Ovary (tissue), 3 donors: ENCODE results near the gene FAM229A.

Experiments used
- EP300 ChIP-seq: sonication (generic); formaldehyde crosslinking; IDR thresholded peaks from one replicate; pipeline ENCODE4 v1.6.1; 2017; ENCODE audit warnings: antibody characterized with exemption
- POLR2A ChIP-seq: fragments of 450-650 bp; IDR thresholded peaks from one replicate; pipeline ENCODE4 v1.6.1; 2017; ENCODE audit warnings: antibody characterized with exemption, mild to moderate bottlenecking, moderate library complexity
- TF ChIP-seq, protein P1 (sequence below), 3 donors: fragments of 450-650 bp in 2 of 3; fragments of 200-600 bp in 1 of 3; IDR thresholded peaks; one replicate each; pipeline versions ENCODE4 v1.5.1 to v1.8.0; 2016 to 2022; ENCODE audit warnings: antibody characterized with exemption in 3 of 3, mild to moderate bottlenecking in 1 of 3
- donor health status: DM: no; HTN: no; CAD: no.

GRCh38 chr1:32329931-32330466 is 32.3 kb downstream of the FAM229A start:
- TF ChIP-seq POLR2A (no peak), EP300 (no peak)
- TF ChIP-seq, protein P1, sequence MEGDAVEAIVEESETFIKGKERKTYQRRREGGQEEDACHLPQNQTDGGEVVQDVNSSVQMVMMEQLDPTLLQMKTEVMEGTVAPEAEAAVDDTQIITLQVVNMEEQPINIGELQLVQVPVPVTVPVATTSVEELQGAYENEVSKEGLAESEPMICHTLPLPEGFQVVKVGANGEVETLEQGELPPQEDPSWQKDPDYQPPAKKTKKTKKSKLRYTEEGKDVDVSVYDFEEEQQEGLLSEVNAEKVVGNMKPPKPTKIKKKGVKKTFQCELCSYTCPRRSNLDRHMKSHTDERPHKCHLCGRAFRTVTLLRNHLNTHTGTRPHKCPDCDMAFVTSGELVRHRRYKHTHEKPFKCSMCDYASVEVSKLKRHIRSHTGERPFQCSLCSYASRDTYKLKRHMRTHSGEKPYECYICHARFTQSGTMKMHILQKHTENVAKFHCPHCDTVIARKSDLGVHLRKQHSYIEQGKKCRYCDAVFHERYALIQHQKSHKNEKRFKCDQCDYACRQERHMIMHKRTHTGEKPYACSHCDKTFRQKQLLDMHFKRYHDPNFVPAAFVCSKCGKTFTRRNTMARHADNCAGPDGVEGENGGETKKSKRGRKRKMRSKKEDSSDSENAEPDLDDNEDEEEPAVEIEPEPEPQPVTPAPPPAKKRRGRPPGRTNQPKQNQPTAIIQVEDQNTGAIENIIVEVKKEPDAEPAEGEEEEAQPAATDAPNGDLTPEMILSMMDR (IDR thresholded peaks at IDR 0.05): no peak
